GM13976 (cell line): ENCODE results near the gene HCFC1.
A peak's percentile ranks its signal among the peaks of the same experiment; 100 is the strongest.

Source experiments
- DNase-seq: peaks from one replicate; pipeline ENCODE4 v3.0.0; 2012; ENCODE audit warnings: low spot score
- in situ Hi-C: fragments of 300-500 bp; cut with MboI; formaldehyde crosslinking; loops from one replicate; pipeline ENCODE4 v1.12.0; 2022; ENCODE audit warnings: low sequenced_read_pairs, mixed read lengths, inconsistent platforms; ENCODE audit not compliant: unreplicated experiment
- TF ChIP-seq, protein P1 (sequence below): IDR thresholded peaks from 2 replicates; pipeline ENCODE4 v1.5.1; 2012; ENCODE audit warnings: borderline replicate concordance, mild to moderate bottlenecking; ENCODE audit not compliant: insufficient read depth; ENCODE audit errors: extremely low read depth, missing control alignments, control extremely low read depth

HCFC1 gene

DNA sequence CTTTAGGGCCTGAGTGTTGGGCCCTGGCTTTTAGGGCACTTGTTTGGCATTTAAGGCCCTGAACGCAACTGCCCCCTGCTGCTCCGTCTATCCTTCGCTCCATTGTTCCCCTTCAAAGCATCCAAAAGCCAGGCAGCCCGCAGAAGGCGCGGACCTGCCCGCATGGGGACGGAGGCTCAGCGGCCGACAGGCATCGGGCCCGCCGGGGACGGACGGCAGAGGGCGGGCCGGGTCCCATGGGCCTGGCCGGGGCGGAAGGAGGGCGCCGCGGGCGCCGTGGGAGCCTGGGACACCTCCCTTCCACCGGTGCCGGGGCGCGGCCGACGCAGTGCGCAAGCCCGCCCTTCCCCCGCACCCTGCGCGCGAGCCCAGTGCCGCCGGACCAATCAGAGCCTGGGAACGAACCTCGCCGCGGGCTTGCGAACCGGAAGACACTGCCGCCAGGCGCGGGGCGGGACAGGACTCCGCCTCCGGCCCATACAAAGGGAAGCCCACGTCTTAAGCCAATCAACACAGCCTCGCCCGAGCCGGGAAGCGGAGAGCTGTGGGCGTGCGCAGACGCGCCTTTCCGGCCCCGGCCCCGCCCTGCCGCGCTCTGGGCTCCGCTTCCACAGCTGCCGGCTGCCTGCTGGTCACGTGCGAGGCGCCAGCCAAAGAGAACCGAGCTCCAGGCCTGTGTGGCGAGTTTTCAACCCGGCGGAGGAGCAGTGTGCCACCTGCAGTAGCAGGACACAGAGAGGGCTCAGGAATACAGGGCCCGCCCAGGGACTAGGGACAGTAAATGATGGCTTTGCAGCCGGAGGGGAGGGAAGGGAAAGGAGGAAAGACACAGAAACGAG is 43.5 kb downstream of the HCFC1 start:
- TF ChIP-seq, protein P1, sequence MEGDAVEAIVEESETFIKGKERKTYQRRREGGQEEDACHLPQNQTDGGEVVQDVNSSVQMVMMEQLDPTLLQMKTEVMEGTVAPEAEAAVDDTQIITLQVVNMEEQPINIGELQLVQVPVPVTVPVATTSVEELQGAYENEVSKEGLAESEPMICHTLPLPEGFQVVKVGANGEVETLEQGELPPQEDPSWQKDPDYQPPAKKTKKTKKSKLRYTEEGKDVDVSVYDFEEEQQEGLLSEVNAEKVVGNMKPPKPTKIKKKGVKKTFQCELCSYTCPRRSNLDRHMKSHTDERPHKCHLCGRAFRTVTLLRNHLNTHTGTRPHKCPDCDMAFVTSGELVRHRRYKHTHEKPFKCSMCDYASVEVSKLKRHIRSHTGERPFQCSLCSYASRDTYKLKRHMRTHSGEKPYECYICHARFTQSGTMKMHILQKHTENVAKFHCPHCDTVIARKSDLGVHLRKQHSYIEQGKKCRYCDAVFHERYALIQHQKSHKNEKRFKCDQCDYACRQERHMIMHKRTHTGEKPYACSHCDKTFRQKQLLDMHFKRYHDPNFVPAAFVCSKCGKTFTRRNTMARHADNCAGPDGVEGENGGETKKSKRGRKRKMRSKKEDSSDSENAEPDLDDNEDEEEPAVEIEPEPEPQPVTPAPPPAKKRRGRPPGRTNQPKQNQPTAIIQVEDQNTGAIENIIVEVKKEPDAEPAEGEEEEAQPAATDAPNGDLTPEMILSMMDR: peak; percentile 9
- peak; percentile 95 for DNase-seq
- in situ Hi-C loops: no loop called here

DNA sequence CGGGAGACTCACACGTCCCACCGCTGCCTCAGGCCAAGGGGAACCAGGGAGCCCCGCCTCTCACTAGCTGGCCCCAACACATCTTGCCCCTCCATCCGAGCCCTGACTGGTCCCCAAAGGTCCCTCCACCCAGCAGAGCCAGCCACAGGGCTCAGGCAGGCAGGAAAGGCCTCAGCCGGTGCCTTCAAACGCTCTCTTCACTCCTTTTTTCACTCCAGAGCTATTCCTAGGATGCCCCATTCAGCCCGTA is 44.0 kb downstream of the HCFC1 start:
- in situ Hi-C loops: no loop called here
- DNase-seq: no peak
- TF ChIP-seq, protein P1: no peak

DNA sequence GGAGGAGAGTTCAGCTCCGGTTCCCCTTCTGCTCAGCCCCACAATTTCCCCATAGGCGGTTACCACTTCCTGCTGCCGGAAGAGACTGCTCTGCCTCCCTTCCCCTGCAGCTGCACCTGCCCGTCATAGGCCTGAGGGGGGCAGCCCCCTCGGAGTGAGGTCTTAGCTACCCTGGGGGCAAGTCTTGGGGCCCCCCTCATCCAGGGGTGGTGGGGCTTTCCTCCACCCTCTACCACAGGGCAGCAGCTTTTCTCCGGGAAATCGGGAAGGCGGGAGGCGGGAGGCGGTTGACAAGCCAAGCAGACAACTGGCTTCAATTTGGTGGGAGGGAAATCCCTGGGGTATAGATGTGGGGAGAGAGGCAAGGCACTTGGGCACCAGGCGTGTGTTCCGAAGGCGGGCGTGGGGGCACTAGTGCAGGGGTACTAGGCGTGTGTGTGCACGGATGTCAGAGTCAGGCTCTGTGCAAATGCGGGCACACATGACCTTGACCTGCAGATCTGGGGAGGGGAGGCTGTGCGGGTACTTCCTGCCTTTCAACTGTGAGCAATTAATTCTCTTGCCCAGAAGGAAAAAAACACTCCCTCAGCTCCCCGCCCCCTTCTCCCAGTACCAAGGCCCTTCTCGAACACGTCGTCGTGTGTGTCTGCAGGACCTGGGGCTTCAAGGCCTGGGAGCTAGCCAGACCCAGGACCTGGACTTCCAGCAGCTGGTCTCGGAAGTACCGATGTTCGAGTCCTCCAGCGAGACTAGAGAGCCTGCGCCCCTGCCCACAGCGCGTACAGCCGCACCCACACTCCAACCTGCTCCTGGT is 44.6 kb downstream of the HCFC1 start:
- peak; percentile 86 for DNase-seq
- TF ChIP-seq, protein P1: no peak
- in situ Hi-C loops: no loop called here

DNA sequence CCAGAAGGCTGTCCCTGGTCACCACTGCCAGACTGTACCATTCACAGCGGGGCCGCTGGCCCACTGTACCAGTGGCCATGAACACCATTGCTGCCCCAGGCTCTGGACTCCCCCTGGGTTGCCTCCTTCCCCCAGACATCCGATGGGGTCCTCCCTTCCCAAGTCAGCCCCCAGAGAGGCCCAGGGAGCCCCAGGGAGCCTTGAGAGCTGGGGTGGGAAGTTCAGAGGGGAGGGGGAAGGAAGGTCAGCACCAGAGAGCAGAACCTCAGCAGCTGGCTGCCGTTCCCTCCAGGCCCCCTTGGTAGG is 45.1 kb downstream of the HCFC1 start:
- TF ChIP-seq, protein P1: no peak
- DNase-seq: no peak
- in situ Hi-C loops: no loop called here

DNA sequence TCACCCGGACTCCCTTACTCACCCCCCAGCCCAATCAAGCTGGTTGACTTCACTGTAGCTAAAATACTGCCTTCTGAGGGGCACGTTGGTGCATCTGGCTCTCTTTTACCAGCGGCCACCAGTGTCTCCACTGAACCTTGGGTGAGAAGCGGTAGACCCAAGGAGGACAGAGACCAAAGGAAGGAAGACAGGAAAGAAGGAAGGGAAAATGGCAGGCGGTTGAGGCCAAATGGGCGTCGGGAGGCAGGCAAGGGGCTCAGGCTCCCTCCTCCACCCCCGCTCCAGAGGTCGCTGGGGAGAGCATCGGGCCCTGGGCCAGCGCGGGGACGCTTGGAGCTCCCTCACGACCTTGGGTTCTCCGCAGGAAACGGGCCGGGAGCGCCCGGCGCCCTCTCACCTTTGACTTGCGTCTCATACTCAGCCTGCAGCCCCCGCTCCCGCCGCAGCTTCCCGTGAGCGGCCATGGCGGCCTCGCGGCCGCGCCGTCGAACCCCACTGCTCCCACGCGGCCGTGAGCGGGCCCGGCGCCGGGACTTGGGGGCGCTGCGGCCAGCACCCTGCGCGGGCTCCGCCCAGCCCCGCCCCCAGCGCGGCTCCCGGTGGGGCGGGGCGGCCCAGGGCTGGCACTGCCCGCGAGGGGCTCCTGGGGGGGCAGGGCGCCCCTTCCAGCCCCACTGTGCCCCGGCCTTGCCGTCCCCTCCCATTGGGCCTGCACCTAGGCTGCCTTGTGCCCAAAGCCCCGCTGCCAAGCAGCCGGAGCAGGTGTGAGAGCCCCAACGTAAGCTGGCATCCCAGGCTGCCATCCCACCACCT is 45.7 kb downstream of the HCFC1 start, which contains the start of gene ARHGAP4:
ARHGAP4 (minus strand) TSS at position 526 of the 813 bp plus-strand sequence; CDS start at position 464, 62 bp downstream.
- in situ Hi-C loops: no loop called here
- TF ChIP-seq, protein P1: no peak
- DNase-seq: peak; percentile 57

DNA sequence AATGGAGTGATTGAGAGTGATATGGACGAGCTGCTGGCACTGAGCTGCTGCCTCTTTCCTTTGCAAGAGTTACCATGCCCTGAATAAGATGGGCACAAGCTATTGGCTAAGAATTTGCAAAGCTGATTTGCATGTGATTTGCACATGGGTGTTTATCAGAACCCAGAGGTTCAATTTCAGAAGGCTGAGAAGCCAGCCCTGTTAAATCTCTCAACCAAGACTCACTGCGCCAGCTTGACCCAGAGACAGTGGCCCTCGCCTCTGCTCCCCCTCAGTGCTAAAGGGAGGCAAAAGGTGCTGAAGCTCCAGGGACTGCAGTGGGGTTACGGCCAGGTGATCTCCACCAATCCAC is 46.3 kb downstream of the HCFC1 start:
- TF ChIP-seq, protein P1: no peak
- no peak for DNase-seq
- in situ Hi-C loops: no loop called here
